Naive thymus-derived CD4-positive, alpha-beta T cell (primary cell): ENCODE results near the gene CDS2. TPM values are rescaled to one million over a fixed set of nuclear protein-coding genes. Genes with fewer than 3 reads are reported as not detected.

ENCODE experiments used
- ATAC-seq: fragments of 150-1000 bp; cut with Tn5 transposase; 2 replicates; pipeline ENCODE4 v1.10.0; 2021; ENCODE audit warnings: mild to moderate bottlenecking, moderate library complexity
- CTCF ChIA-PET: fragments of 350-600 bp; sonication (Branson Sonifier 250); formaldehyde crosslinking; loops from one replicate; lab custom pipeline; 2021; ENCODE audit warnings: antibody characterized with exemption; lab: Charles Lee
- POLR2A ChIA-PET: fragments of 350-600 bp; sonication (Branson Sonifier 250); formaldehyde crosslinking; loops from one replicate; lab custom pipeline; 2021; ENCODE audit warnings: antibody characterized with exemption, inconsistent platforms; lab: Charles Lee
- DNase-seq, 9 donors: peaks; one replicate each; pipeline versions ENCODE4 v3.0.0 to v3.0.0-alpha.2; 2020 to 2022; ENCODE audit warnings: mixed read lengths in 1 of 9
- H3K27ac ChIP-seq: one replicate; pipeline ENCODE4 v1.7.0; 2013; ENCODE audit warnings: mild to moderate bottlenecking, low read depth, low read length, moderate library complexity
- H3K27me3 ChIP-seq, 2 donors: one replicate each; pipeline ENCODE4 v1.7.0; 2013; ENCODE audit warnings: low read length in 2 of 2, mild to moderate bottlenecking in 2 of 2, moderate library complexity in 2 of 2; ENCODE audit not compliant: control insufficient read depth in 2 of 2, insufficient read depth in 2 of 2
- H3K36me3 ChIP-seq, 3 experiments: 1 replicate in 2 of 3; 2 replicates in 1 of 3; pipeline ENCODE4 v1.7.0; 2013; ENCODE audit warnings: low read length in 3 of 3, mild to moderate bottlenecking in 3 of 3, moderate library complexity in 1 of 3; ENCODE audit not compliant: insufficient read depth in 3 of 3, control insufficient read depth in 2 of 3
- H3K4me1 ChIP-seq, 2 donors: one replicate each; pipeline ENCODE4 v1.7.0; 2013; ENCODE audit warnings: low read length in 2 of 2, mild to moderate bottlenecking in 2 of 2, moderate library complexity in 1 of 2; ENCODE audit not compliant: control insufficient read depth in 2 of 2, insufficient read depth in 2 of 2
- H3K4me3 ChIP-seq: 2 replicates; pipeline ENCODE4 v1.7.0; 2013; ENCODE audit warnings: mild to moderate bottlenecking, low read length
- H3K9me3 ChIP-seq, 3 experiments: 1 replicate in 2 of 3; 2 replicates in 1 of 3; pipeline ENCODE4 v1.7.0; 2013; ENCODE audit warnings: low read length in 3 of 3; ENCODE audit not compliant: control insufficient read depth in 2 of 3
- H3K27ac Mint-ChIP-seq, 9 donors: one replicate each; pipeline ENCODE4 v1.8.0; 2020 to 2022; ENCODE audit warnings: mixed read lengths in 9 of 9, mild to moderate bottlenecking in 8 of 9, moderate library complexity in 5 of 9, inconsistent platforms in 2 of 9
- H3K27me3 Mint-ChIP-seq, 5 donors: one replicate each; pipeline ENCODE4 v1.8.0; 2021 to 2022; ENCODE audit warnings: mixed read lengths in 5 of 5, mild to moderate bottlenecking in 1 of 5
- H3K36me3 Mint-ChIP-seq, 5 donors: one replicate each; pipeline ENCODE4 v1.8.0; 2020 to 2022; ENCODE audit warnings: mixed read lengths in 5 of 5, mild to moderate bottlenecking in 3 of 5, inconsistent platforms in 1 of 5
- H3K4me1 Mint-ChIP-seq, 7 donors: one replicate each; pipeline ENCODE4 v1.8.0; 2020 to 2022; ENCODE audit warnings: mixed read lengths in 7 of 7, mild to moderate bottlenecking in 3 of 7, inconsistent platforms in 1 of 7
- H3K4me3 Mint-ChIP-seq, 10 donors: one replicate each; pipeline ENCODE4 v1.8.0; 2020 to 2022; ENCODE audit warnings: mild to moderate bottlenecking in 10 of 10, mixed read lengths in 10 of 10, moderate library complexity in 6 of 10, inconsistent platforms in 2 of 10
- H3K9me3 Mint-ChIP-seq, 11 donors: one replicate each; pipeline ENCODE4 v1.8.0; 2020 to 2022; ENCODE audit warnings: mixed read lengths in 11 of 11, mild to moderate bottlenecking in 4 of 11, inconsistent platforms in 1 of 11, moderate library complexity in 1 of 11
- intact Hi-C, 2 donors: fragments of 100-400 bp; cut with micrococcal nuclease; formaldehyde crosslinking; loops; one replicate each; pipeline ENCODE4 v1.15.1; 2023
- polyA plus RNA-seq, 2 donors: library from polyadenylated mRNA; unstranded; fragments of 300-500 nt; fragmentation: Illumina TruSeq; gene quantifications; one replicate each; pipeline ENCODE4 v1.2.3, GENCODE V29; 2021
- total RNA-seq, 6 experiments: library from RNA in 5 of 6; stranded (reverse) in 5 of 6; gene quantifications; 1 replicate in 5 of 6; 2 replicates in 1 of 6; pipeline ENCODE4 v1.2.3 and lab custom pipeline; 2021 to 2026

Gene CDS2
- total and polyA plus RNA-seq, 7 experiments from 2014 or later, result 34.9 to 58.3 (median 52.4) TPM

GRCh38 chr20:5113615-5113986 lies 13.2 kb upstream of the CDS2 start:
- H3K4me1 ChIP-seq, result peaks cover 21% of the 10 kb centered on the region in 2 donors
- no peaks in the 10 kb centered on the region for H3K27me3 ChIP-seq
- peaks cover 10 to 50% (median 29%) of the 10 kb centered on the region in 7 donors for H3K4me1 Mint-ChIP-seq
- peak overlapping the region; percentile 86 to 97 (median 92) for H3K4me3 Mint-ChIP-seq
- ChIA-PET POLR2A (interaction anchor here (1.2 kb wide), 1 partner anchor 10 kb away, joined by 4 read pairs; no protein-coding TSS in a partner anchor), CTCF (interaction anchor here (0.6 kb wide), 1 partner anchor 1010 kb away, joined by 5 read pairs; no protein-coding TSS in a partner anchor)
- intact Hi-C loops, result no loop called here
- no peaks in the 10 kb centered on the region for H3K9me3 ChIP-seq
- peak overlapping the region; percentile 91 to 99 (median 94) for H3K27ac Mint-ChIP-seq
- DNase-seq (no peak), ATAC-seq (no peak)
- peak overlapping the region; percentile 91 for H3K27ac ChIP-seq
- no peaks in the 10 kb centered on the region for H3K27me3 Mint-ChIP-seq
- no peaks in the 10 kb centered on the region for H3K9me3 Mint-ChIP-seq
- H3K36me3 Mint-ChIP-seq, result peaks cover 7 to 38% (median 16%) of the 10 kb centered on the region in 5 donors
- peaks cover 8 to 56% (median 9%) of the 10 kb centered on the region in 3 experiments for H3K36me3 ChIP-seq
- H3K4me3 ChIP-seq, result peak overlapping the region; percentile 91

GRCh38 chr20:5114403-5114802 lies 12.4 kb upstream of the CDS2 start:
- Mint-ChIP-seq H3K4me3 (peak overlapping the region in 5 of 10 donors; percentile 19 to 95 (median 58)), H3K4me1 (peaks cover 10 to 50% (median 32%) of the 10 kb centered on the region in 7 donors), H3K27ac (peak overlapping the region in 8 of 9 donors; percentile 3 to 95 (median 67)), H3K9me3 (peaks cover 0 to 1% (median 0%) of the 10 kb centered on the region in 11 donors), H3K27me3 (no peaks in the 10 kb centered on the region), H3K36me3 (peaks cover 7 to 44% (median 15%) of the 10 kb centered on the region in 5 donors)
- intact Hi-C loops, result no loop called here
- no peak for ATAC-seq
- POLR2A ChIA-PET, result interaction anchor here (1.2 kb wide), 1 partner anchor 9 kb away, joined by 4 read pairs; no protein-coding TSS in a partner anchor
- Histone ChIP-seq H3K27me3 (no peaks in the 10 kb centered on the region), H3K9me3 (no peaks in the 10 kb centered on the region), H3K4me3 (no peak overlapping the region), H3K36me3 (peaks cover 8 to 48% (median 9%) of the 10 kb centered on the region in 3 experiments), H3K27ac (peak overlapping the region; percentile 91), H3K4me1 (peaks cover 24 to 26% of the 10 kb centered on the region in 2 donors)
- CTCF ChIA-PET, result interaction anchor here (0.7 to 1.2 kb wide), 4 partner anchors 9 to 91 kb away, joined by 3 to 4 read pairs (median 3); no protein-coding TSS in a partner anchor
- no peak for DNase-seq

GRCh38 chr20:5116875-5117274 lies 9.9 kb upstream of the CDS2 start:
- Mint-ChIP-seq H3K9me3 (peaks cover 0 to 1% (median 0%) of the 10 kb centered on the region in 11 donors), H3K4me1 (peaks cover 19 to 65% (median 45%) of the 10 kb centered on the region in 7 donors), H3K27ac (peak overlapping the region in 1 of 9 donors; percentile 77), H3K27me3 (peaks cover 0 to 2% (median 0%) of the 10 kb centered on the region in 5 donors), H3K4me3 (peak overlapping the region in 1 of 10 donors; percentile 99), H3K36me3 (peaks cover 4 to 40% (median 15%) of the 10 kb centered on the region in 5 donors)
- no peak for ATAC-seq
- DNase-seq, result no peak
- H3K27ac ChIP-seq, result no peak overlapping the region
- ChIA-PET POLR2A (interaction anchor here (1.4 kb wide), 1 partner anchor 11 kb away, joined by 9 read pairs; no protein-coding TSS in a partner anchor), CTCF (interaction anchor here (1.0 to 2.4 kb wide), 3 partner anchors 10 to 76 kb away, joined by 3 to 13 read pairs (median 13); partner anchors contain the start of gene CDS2)
- H3K4me3 ChIP-seq, result no peak overlapping the region
- peaks cover 21 to 29% of the 10 kb centered on the region in 2 donors for H3K4me1 ChIP-seq
- peaks cover 8 to 33% (median 9%) of the 10 kb centered on the region in 3 experiments for H3K36me3 ChIP-seq
- H3K9me3 ChIP-seq, result no peaks in the 10 kb centered on the region
- no peaks in the 10 kb centered on the region for H3K27me3 ChIP-seq
- intact Hi-C loops, result no loop called here

- H3K27me3 Mint-ChIP-seq, result peaks cover 0 to 2% (median 0%) of the 10 kb centered on the region in 5 donors
- peaks cover 11 to 25% of the 10 kb centered on the region in 2 donors for H3K4me1 ChIP-seq
- peaks cover 19 to 67% (median 35%) of the 10 kb centered on the region in 7 donors for H3K4me1 Mint-ChIP-seq
- no peaks in the 10 kb centered on the region for H3K27me3 ChIP-seq
- ChIA-PET CTCF (no interaction called here), POLR2A (interaction anchor here (2.0 to 2.8 kb wide), 2 partner anchors 13 to 305 kb away, joined by 8 read pairs; no protein-coding TSS in a partner anchor)
- intact Hi-C loops, result loop anchor here (1.0 kb wide), 1 partner anchor 9 kb away; the partner anchor contains the start of gene CDS2 (in 2 of the 2)
- no peaks in the 10 kb centered on the region for H3K9me3 ChIP-seq
- H3K4me3 Mint-ChIP-seq, result peak overlapping the region; percentile 87 to 99 (median 96)
- H3K27ac ChIP-seq, result peak overlapping the region; percentile 73
- peaks cover 8 to 29% (median 9%) of the 10 kb centered on the region in 3 experiments for H3K36me3 ChIP-seq
- H3K4me3 ChIP-seq, result peak overlapping the region; percentile 98
- H3K9me3 Mint-ChIP-seq, result peaks cover 0 to 1% (median 0%) of the 10 kb centered on the region in 11 donors
- peak overlapping the region in 7 of 9 donors; percentile 21 to 99 (median 91) for H3K27ac Mint-ChIP-seq
- DNase-seq (peak in 1 of 9 donors; percentile 27), ATAC-seq (no peak)
- H3K36me3 Mint-ChIP-seq, result peaks cover 4 to 40% (median 8%) of the 10 kb centered on the region in 5 donors
These were observed 8.3 kb upstream of the CDS2 start for GRCh38 chr20:5118220-5119142.

GRCh38 chr20:5119143-5119434 lies 7.7 kb upstream of the CDS2 start:
- peaks cover 4 to 38% (median 8%) of the 10 kb centered on the region in 5 donors for H3K36me3 Mint-ChIP-seq

More at GRCh38 chr20:5119143-5119434, 7.7 kb upstream of the CDS2 start:
- POLR2A ChIA-PET, result interaction anchor here (0.7 to 2.8 kb wide), 6 partner anchors 8 to 306 kb away, joined by 3 to 8 read pairs (median 7); partner anchors contain the start of gene SLC23A2
- Mint-ChIP-seq H3K27ac (peak overlapping the region in 7 of 9 donors; percentile 21 to 99 (median 91)), H3K4me3 (peak overlapping the region; percentile 87 to 99 (median 96)), H3K9me3 (peaks cover 0 to 1% (median 0%) of the 10 kb centered on the region in 11 donors), H3K4me1 (peaks cover 19 to 66% (median 32%) of the 10 kb centered on the region in 7 donors), H3K27me3 (peaks cover 0 to 2% (median 0%) of the 10 kb centered on the region in 5 donors)
- Histone ChIP-seq H3K36me3 (peaks cover 8 to 29% (median 9%) of the 10 kb centered on the region in 3 experiments), H3K4me1 (peaks cover 9 to 22% of the 10 kb centered on the region in 2 donors), H3K9me3 (no peaks in the 10 kb centered on the region), H3K27me3 (no peaks in the 10 kb centered on the region), H3K27ac (peak overlapping the region; percentile 73), H3K4me3 (peak overlapping the region; percentile 98)
- CTCF ChIA-PET, result interaction anchor here (1.6 to 2.2 kb wide), 2 partner anchors 18 to 73 kb away, joined by 4 to 9 read pairs; no protein-coding TSS in a partner anchor
- intact Hi-C loops, result loop anchor here (1.0 kb wide), 1 partner anchor 8 kb away; the partner anchor contains the start of gene CDS2 (in 2 of the 2)
- ATAC-seq (no peak), DNase-seq (no peak)
